Ectodermal cell (in vitro differentiated cells): Measurements from ENCODE around the gene DCAF15.

Experiments used
- H3K27ac ChIP-seq: 2 replicates; pipeline ENCODE4 v1.7.0; 2013; ENCODE audit warnings: mild to moderate bottlenecking, low read depth, low read length; ENCODE audit not compliant: insufficient read depth, poor library complexity, severe bottlenecking
- H3K27me3 ChIP-seq: 2 replicates; pipeline ENCODE4 v1.7.0; 2013; ENCODE audit warnings: mild to moderate bottlenecking, low read length; ENCODE audit not compliant: insufficient read depth, control insufficient read depth, poor library complexity, severe bottlenecking
- H3K36me3 ChIP-seq: one replicate; pipeline ENCODE4 v1.7.0; 2013; ENCODE audit warnings: low read length; ENCODE audit not compliant: control insufficient read depth, insufficient read depth
- H3K4me1 ChIP-seq: one replicate; pipeline ENCODE4 v1.7.0; 2013; ENCODE audit warnings: low read length; ENCODE audit not compliant: control insufficient read depth, insufficient read depth
- H3K4me3 ChIP-seq: 2 replicates; pipeline ENCODE4 v1.7.0; 2013; ENCODE audit warnings: low read depth, low read length, control low read depth; ENCODE audit not compliant: insufficient read depth
- H3K9me3 ChIP-seq: 2 replicates; pipeline ENCODE4 v1.7.0; 2013; ENCODE audit warnings: mild to moderate bottlenecking, low read length, moderate library complexity; ENCODE audit not compliant: control insufficient read depth
- WGBS, 2 experiments: methylation state at CpG; one replicate each; pipeline ENCODE4 v1.1.7; 2013; ENCODE audit warnings: missing lambda C conversion rate in 2 of 2; 5-methylcytosine and 5-hydroxymethylcytosine counted together

Gene DCAF15

GRCh38 chr19:13993590-13994300, 41.4 kb downstream of the DCAF15 start:
- WGBS, 2 experiments, result 91 to 92% methylated on average over 22 of the region's 22 CpGs

GRCh38 chr19:13995017-13995728, 42.9 kb downstream of the DCAF15 start:
- H3K36me3 ChIP-seq, result peaks cover 8% of the 10 kb centered on the region
- H3K4me3 ChIP-seq, result no peak overlapping the region
- no peak overlapping the region for H3K27ac ChIP-seq
- 92 to 95% methylated on average over 13 of the region's 13 CpGs for WGBS, 2 experiments
- H3K9me3 ChIP-seq, result peaks cover 4% of the 10 kb centered on the region
- H3K27me3 ChIP-seq, result no peaks in the 10 kb centered on the region
- H3K4me1 ChIP-seq, result no peaks in the 10 kb centered on the region

More at GRCh38 chr19:13993590-13994300, 41.4 kb downstream of the DCAF15 start:
- H3K4me1 ChIP-seq, result peaks cover 3% of the 10 kb centered on the region
- H3K27me3 ChIP-seq, result no peaks in the 10 kb centered on the region
- no peak overlapping the region for H3K4me3 ChIP-seq
- H3K36me3 ChIP-seq, result peaks cover 8% of the 10 kb centered on the region
- H3K27ac ChIP-seq, result no peak overlapping the region
- peaks cover 1% of the 10 kb centered on the region for H3K9me3 ChIP-seq

GRCh38 chr19:13995878-13996765, 43.8 kb downstream of the DCAF15 start:
- no peaks in the 10 kb centered on the region for H3K27me3 ChIP-seq
- H3K4me3 ChIP-seq, result no peak overlapping the region
- peaks cover 4% of the 10 kb centered on the region for H3K9me3 ChIP-seq
- WGBS, 2 experiments, result 90% methylated on average over 13 to 14 of the region's 14 CpGs
- H3K4me1 ChIP-seq, result no peaks in the 10 kb centered on the region
- H3K27ac ChIP-seq, result no peak overlapping the region
- peaks cover 4% of the 10 kb centered on the region for H3K36me3 ChIP-seq

- Histone ChIP-seq H3K4me1 (no peaks in the 10 kb centered on the region), H3K27me3 (no peaks in the 10 kb centered on the region), H3K36me3 (peaks cover 3% of the 10 kb centered on the region), H3K27ac (no peak overlapping the region), H3K9me3 (peaks cover 4% of the 10 kb centered on the region), H3K4me3 (no peak overlapping the region)
- WGBS, 2 experiments, result 94% methylated on average over 22 of the region's 22 CpGs
Measured at GRCh38 chr19:13996928-13997630, 44.8 kb downstream of the DCAF15 start.

GRCh38 chr19:13997631-13997962, 45.3 kb downstream of the DCAF15 start:
- WGBS, 2 experiments, result 88 to 92% methylated on average over 6 of the region's 6 CpGs
- no peak overlapping the region for H3K27ac ChIP-seq
- H3K36me3 ChIP-seq, result no peaks in the 10 kb centered on the region
- H3K27me3 ChIP-seq, result no peaks in the 10 kb centered on the region
- no peaks in the 10 kb centered on the region for H3K4me1 ChIP-seq
- H3K4me3 ChIP-seq, result no peak overlapping the region
- peaks cover 4% of the 10 kb centered on the region for H3K9me3 ChIP-seq

GRCh38 chr19:13998426-13998825, 46.1 kb downstream of the DCAF15 start:
- WGBS, 2 experiments, result 95 to 96% methylated on average over 1 of the region's 1 CpG
- Histone ChIP-seq H3K4me3 (no peak overlapping the region), H3K9me3 (peaks cover 4% of the 10 kb centered on the region)

GRCh38 chr19:13999085-13999484, 46.8 kb downstream of the DCAF15 start:
- no peak overlapping the region for H3K4me3 ChIP-seq
- H3K36me3 ChIP-seq, result no peaks in the 10 kb centered on the region
- no peaks in the 10 kb centered on the region for H3K4me1 ChIP-seq
- no peaks in the 10 kb centered on the region for H3K27me3 ChIP-seq
- peaks cover 4% of the 10 kb centered on the region for H3K9me3 ChIP-seq
- no peak overlapping the region for H3K27ac ChIP-seq
- WGBS, 2 experiments, result 96 to 97% methylated on average over 3 of the region's 3 CpGs

More at GRCh38 chr19:13998426-13998825, 46.1 kb downstream of the DCAF15 start:
- no peaks in the 10 kb centered on the region for H3K36me3 ChIP-seq
- no peaks in the 10 kb centered on the region for H3K4me1 ChIP-seq
- no peak overlapping the region for H3K27ac ChIP-seq
- H3K27me3 ChIP-seq, result no peaks in the 10 kb centered on the region

- H3K9me3 ChIP-seq, result peaks cover 4% of the 10 kb centered on the region
- 90 to 94% methylated on average over 13 of the region's 13 CpGs for WGBS, 2 experiments
Measured at GRCh38 chr19:14000691-14001375, 48.5 kb downstream of the DCAF15 start.

GRCh38 chr19:14002571-14003250, 50.4 kb downstream of the DCAF15 start:
- Histone ChIP-seq H3K9me3 (peaks cover 4% of the 10 kb centered on the region), H3K27me3 (no peaks in the 10 kb centered on the region), H3K27ac (no peak overlapping the region), H3K4me1 (no peaks in the 10 kb centered on the region), H3K36me3 (no peaks in the 10 kb centered on the region), H3K4me3 (no peak overlapping the region)
- WGBS, 2 experiments, result 91 to 93% methylated on average over 13 of the region's 13 CpGs

More at GRCh38 chr19:14000691-14001375, 48.5 kb downstream of the DCAF15 start:
- no peaks in the 10 kb centered on the region for H3K27me3 ChIP-seq
- no peaks in the 10 kb centered on the region for H3K36me3 ChIP-seq
- no peak overlapping the region for H3K4me3 ChIP-seq
- H3K4me1 ChIP-seq, result no peaks in the 10 kb centered on the region
- no peak overlapping the region for H3K27ac ChIP-seq
